Rectal smooth muscle tissue (tissue), 1 donor: ENCODE results near the gene UCK1.

Source experiments
- H3K27ac ChIP-seq: one replicate; pipeline ENCODE4 v1.7.0; 2013; ENCODE audit warnings: low read depth, low read length, inconsistent platforms
- H3K27me3 ChIP-seq: one replicate; pipeline ENCODE4 v1.7.0; 2013; ENCODE audit warnings: low read length; ENCODE audit not compliant: control insufficient read depth, insufficient read depth
- H3K36me3 ChIP-seq: one replicate; pipeline ENCODE4 v1.7.0; 2013; ENCODE audit warnings: low read length; ENCODE audit not compliant: control insufficient read depth, insufficient read depth
- H3K4me1 ChIP-seq: one replicate; pipeline ENCODE4 v1.7.0; 2013; ENCODE audit warnings: low read length; ENCODE audit not compliant: control insufficient read depth, insufficient read depth
- H3K4me3 ChIP-seq: one replicate; pipeline ENCODE4 v1.7.0; 2013; ENCODE audit warnings: low read length
- H3K9ac ChIP-seq: one replicate; pipeline ENCODE4 v1.7.0; 2013; ENCODE audit warnings: low read length

Gene UCK1

DNA sequence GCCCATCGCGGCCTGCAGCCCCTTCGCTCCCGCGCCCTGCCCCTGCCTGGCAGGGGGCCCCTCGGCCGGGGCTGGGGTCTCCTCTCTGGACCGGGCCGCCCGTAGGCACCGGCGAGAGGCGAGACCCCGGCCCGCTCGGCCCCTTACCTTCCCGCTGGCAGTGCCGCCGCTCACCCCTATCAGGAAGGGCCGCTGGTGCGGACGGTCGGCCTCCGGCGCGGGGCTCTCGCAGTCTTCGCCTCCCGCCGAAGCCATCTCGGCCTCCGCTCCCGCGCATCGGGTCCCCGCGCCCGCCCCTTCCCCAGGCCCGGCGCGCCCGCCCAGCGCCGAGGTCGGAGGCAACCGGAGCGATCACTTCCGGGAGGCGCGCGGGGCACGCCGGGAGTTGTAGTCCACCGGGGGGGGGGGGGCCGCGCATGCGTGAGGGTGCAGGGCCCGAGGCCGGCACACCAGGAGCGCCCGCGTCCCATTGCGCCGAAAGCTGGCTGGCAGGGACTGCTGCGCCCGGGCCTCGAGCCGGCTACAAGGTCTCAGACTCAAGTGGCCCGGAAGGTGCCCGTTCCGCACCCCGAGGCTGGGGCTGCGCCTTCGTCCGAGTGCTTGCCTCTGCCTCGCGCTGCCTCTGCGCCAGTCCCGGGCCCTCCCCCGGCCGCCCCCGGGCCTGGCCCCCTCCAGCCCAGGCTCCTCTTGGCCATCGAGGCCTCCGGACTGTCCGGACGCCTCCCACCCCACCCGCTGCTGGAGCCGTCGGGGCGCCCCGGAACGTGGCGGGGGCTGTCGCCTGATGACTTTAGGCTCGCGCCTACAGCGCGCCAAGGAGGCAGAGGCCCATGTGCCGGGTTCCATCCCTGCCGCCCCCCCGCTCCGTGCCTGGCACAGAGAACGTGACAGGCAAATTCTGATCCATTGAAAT lies at the start of gene UCK1:
TSS of gene UCK1 (minus strand) at position 344 of the 913 bp plus-strand sequence. CDS start at position 255, 89 bp downstream.
- Histone ChIP-seq H3K4me1 (peaks cover 12% of the 10 kb centered on the region), H3K4me3 (peak within 1 kb of the TSS; percentile 81), H3K36me3 (peaks cover 23% of the 10 kb centered on the region), H3K27ac (peak within 1 kb of the TSS; percentile 82), H3K27me3 (no peaks in the 10 kb centered on the region), H3K9ac (peak within 1 kb of the TSS; percentile 51)

DNA sequence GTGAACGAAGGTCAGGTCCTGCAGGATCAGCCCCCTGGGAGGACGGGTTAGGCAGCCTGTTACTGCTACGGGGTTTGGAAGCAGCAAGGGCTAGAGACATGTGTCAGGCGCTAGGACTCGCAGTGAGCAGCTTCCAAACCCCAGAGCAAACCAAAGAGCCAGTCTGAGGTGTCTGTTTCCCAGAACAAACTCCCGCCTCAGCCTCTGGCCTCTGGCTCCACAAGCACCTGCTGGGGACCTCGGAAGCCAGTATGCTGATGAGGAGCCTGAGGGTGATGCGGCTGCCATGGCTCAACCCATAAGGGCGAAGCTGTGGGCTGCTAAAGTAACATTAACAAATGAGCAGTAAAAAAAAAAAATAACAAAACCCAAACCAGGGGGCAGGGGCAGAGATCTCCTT lies 49.3 kb upstream of the UCK1 start:
- H3K36me3 ChIP-seq, result peaks cover 42% of the 10 kb centered on the region

DNA sequence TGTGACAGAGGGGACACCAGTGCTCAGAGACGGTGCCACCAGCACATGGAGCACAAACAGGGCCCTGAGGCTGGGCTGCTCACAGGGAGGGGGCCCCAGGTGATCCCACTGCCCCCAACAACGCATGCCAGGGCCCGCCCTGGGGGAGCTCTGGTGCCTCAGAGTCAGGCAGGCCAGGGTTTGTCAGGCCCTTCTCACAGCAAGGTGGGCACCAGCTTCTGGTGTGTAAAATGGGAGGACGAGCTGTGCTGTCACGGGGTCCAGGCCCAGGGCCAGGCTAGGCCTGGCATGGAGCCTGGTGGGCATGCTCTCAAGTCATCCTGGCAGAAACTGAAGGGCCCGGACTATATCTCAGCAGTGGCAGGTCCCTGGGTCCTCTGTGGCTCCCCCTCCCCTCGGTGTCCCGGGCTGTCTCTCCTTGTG lies 48.7 kb upstream of the UCK1 start:
- Histone ChIP-seq H3K36me3 (peaks cover 40% of the 10 kb centered on the region), H3K27me3 (no peaks in the 10 kb centered on the region), H3K4me1 (no peaks in the 10 kb centered on the region), H3K9ac (no peak overlapping the region), H3K4me3 (no peak overlapping the region), H3K27ac (no peak overlapping the region)

More for the DNA sequence above, 49.3 kb upstream of the UCK1 start:
- Histone ChIP-seq H3K4me3 (no peak overlapping the region), H3K27me3 (no peaks in the 10 kb centered on the region), H3K4me1 (no peaks in the 10 kb centered on the region), H3K9ac (no peak overlapping the region), H3K27ac (no peak overlapping the region)

DNA sequence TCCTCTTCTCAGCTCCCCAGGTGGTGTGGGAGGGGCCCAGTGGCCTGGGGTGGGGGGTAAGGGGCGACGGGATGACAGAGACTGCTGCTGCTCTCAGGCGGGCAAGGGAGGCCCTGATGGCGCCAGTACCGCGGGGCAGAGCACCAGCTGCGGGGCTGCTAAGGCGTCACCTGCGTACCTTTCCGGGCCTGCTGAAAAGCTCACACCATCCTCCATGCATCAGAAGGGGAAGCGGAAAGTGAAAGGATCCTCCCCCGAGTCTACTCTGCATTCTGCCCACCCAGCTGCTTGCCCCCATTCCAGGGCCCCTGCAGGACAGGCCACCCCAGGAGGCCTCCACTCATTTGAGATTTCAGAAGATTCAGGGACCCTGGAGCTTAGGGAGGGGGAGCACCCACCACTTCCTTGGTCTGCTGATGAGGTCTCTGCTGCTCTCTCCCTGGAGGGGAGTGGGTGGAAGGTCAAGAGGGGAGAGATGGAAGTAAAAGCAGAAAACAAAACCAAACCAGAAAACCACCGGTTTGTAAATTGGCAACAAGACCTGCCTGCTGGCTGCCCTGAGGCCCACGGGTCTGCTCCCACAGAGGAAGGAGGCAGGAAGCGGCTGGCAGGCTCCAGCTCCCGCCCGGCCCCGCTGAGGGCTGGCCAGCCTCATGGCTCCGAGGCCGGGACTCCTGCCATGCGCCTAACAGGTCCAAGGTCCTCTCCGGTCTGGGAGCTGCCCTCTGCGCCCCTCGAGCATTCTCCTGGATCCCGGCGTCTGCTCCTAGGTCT lies 47.9 kb upstream of the UCK1 start:
- no peak overlapping the region for H3K4me3 ChIP-seq
- H3K27ac ChIP-seq, result no peak overlapping the region
- peaks cover 40% of the 10 kb centered on the region for H3K36me3 ChIP-seq
- no peaks in the 10 kb centered on the region for H3K27me3 ChIP-seq
- H3K4me1 ChIP-seq, result no peaks in the 10 kb centered on the region
- no peak overlapping the region for H3K9ac ChIP-seq

DNA sequence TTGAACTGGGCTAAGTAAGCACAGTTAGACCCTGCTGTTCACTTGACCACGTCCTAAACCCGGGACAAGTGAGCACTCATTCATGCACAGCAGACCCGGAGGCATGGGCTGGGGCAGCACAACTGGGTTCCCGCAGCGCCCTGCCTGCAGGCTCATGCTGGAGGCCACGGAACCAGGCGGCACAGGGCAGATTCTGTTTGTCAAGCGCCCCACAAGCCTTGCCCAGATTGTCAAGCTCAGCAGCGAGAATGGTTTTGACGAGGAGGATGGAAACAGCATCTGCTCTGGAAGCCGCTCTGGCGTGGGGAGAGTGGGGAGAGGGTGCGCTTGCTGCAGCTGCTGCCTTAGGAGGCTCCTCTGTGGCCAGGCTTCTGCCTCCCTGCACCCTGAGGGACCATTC lies 47.0 kb upstream of the UCK1 start:
- Histone ChIP-seq H3K4me1 (no peaks in the 10 kb centered on the region), H3K4me3 (no peak overlapping the region), H3K27ac (no peak overlapping the region), H3K9ac (no peak overlapping the region), H3K36me3 (peaks cover 32% of the 10 kb centered on the region), H3K27me3 (no peaks in the 10 kb centered on the region)

DNA sequence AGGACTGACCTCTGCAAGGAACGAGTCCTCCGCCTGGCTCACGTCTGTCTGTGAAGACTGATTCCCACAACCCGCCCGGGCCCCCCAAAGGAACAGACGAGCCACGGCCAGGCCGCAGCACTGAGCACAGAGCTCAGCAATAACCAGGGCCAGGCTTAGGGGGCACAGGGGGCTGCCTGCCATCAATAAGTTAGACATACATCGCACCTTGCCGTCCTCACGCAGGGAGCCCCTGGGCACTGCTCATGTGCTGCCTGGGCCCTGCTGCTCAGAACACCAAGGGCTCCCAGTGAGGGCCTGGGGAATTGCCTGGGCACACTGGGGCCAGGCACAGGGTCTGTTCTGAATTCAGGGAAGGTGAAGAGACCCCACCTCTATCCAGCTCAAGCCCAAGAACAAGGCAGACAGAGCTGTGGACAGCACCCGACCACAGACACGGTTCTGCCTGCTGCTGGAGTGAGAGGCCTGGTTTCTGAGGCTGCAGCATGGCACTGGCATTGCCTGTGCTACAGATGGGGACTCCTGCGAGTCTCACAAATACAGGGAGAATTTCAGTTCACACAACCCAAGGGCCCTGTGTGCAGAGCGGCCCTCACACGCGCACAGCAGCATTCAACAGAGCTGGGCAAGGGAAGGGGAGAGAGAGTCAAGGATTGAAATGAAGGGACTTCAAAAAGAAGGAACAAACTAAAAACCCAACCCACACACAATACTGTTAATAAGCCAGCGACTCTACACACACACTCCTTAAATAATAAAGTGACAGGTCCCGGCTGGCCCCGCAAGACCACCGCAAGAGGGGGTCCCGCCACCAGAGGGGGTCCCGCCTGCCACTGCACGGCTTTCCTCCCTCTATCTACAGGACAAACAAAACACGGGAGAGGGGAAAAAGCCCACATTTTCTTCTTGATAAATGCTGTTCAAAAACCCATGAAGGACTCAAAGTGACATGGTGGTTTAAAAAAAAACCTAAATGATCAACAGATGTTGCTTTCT lies 46.2 kb upstream of the UCK1 start:
- Histone ChIP-seq H3K9ac (no peak overlapping the region), H3K4me3 (no peak overlapping the region), H3K4me1 (no peaks in the 10 kb centered on the region), H3K36me3 (peaks cover 26% of the 10 kb centered on the region), H3K27me3 (no peaks in the 10 kb centered on the region), H3K27ac (no peak overlapping the region)

DNA sequence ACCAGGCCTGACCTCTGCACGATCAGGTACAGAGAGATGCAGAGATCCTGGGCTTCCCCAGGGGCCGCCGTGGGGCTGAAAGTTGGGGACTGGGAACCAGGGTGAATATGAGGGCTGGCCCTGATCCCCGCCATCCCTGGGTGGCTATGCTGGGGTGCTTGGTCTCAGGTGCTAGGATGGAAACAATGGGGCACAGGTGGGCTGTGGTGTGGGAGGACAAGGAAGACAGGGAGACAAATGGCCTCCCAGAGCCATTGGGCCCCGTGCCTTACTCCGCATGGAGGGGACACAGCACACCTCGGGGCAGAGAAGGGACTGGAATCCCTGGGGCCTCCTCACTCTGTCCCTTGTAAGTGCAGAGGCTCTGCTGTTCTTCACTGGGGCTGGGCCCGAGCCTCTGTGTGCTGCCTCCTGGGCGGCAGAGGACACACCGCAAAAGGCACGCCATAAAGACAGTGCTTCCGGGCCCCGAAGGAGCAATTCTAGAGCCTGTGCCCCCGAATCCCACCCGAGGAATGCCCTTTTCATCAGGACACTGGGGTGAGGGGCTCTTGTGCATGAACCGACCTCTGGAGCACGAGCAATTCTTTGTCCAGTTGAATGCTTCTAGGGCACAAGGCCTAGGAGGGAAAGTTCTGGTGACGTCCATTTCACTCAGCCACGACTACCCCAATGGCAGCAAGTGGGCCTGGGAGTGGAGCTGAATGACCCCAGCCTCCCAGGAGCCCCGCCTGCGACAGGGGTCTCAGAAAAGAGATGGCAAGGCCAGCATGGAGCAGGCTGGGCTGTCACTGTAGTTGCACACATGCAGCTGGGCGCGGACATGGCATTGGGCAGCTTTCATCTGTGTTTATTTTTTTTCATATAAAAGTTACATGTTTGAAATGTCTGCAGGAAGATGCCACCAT lies 45.1 kb upstream of the UCK1 start:
- H3K27ac ChIP-seq, result no peak overlapping the region
- H3K9ac ChIP-seq, result no peak overlapping the region
- H3K4me3 ChIP-seq, result no peak overlapping the region
- H3K4me1 ChIP-seq, result no peaks in the 10 kb centered on the region
- peaks cover 19% of the 10 kb centered on the region for H3K36me3 ChIP-seq
- no peaks in the 10 kb centered on the region for H3K27me3 ChIP-seq

DNA sequence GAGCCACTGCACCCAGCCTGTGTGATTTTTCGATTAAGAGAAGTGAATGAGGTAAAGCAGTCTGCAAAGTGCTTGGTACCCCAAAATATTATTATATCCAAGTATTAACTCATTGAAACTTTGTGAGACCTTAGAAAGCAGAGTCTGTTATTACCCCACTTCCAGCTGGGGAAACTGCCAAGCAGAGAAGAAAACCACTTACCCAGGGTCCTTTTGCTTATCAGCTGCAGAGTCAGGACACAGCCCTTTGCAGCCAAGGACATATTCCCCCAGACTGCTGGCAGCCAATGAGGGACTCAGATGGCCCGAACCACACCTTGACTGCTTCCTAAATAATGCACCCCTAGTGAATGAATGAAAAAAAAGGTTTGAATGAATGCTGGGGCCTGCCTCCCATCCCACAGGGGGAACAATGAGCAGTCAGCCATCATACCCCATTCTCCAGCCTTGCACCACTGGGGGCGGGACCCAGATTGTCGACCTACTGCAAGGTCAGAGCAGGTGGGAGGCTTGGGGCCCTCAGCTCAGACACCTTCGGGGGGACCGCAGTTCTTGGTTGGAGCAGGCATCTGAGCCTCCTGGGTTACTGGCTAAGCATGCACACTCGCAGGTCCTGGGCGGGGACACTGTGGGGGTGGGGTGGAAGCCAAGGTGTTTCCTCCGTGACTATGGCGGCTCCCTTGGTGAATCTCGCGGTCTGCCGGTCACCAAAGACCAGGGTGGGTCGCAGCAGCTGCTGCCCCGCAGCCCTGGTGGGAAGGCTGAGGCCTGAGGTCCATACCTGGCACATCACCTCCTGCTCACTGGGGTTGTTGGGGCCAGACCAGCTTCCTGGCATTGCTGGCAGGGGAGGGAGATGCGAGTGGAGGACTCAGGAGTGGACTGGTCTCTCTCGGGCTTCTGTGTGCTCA lies 43.9 kb upstream of the UCK1 start:
- no peak overlapping the region for H3K27ac ChIP-seq
- no peak overlapping the region for H3K4me3 ChIP-seq
- no peaks in the 10 kb centered on the region for H3K4me1 ChIP-seq
- H3K36me3 ChIP-seq, result peaks cover 13% of the 10 kb centered on the region
- no peak overlapping the region for H3K9ac ChIP-seq
- H3K27me3 ChIP-seq, result no peaks in the 10 kb centered on the region

DNA sequence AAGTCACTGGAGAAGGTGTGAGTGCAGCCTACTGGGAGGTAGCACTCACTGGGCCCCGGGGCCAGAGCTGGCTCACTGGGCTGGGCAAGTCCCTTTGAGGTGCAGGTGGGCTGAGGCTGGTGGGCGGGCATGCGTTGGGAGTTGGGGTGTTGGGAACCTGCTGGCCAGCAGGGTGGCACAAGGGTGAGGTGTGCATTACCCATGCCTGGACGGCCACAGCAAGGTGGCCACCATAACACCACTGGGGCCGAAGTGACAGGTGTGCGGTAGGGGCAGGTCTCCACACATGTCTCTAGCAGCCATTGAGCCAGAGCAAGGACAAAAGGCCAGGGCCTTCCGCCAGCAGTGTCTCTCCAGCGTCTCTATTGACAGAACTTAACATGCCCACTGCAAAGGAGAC lies 36.8 kb upstream of the UCK1 start:
- H3K9ac ChIP-seq, result no peak overlapping the region
- no peak overlapping the region for H3K4me3 ChIP-seq
- H3K27me3 ChIP-seq, result no peaks in the 10 kb centered on the region
- H3K4me1 ChIP-seq, result no peaks in the 10 kb centered on the region
- H3K36me3 ChIP-seq, result peaks cover 2% of the 10 kb centered on the region
- no peak overlapping the region for H3K27ac ChIP-seq

DNA sequence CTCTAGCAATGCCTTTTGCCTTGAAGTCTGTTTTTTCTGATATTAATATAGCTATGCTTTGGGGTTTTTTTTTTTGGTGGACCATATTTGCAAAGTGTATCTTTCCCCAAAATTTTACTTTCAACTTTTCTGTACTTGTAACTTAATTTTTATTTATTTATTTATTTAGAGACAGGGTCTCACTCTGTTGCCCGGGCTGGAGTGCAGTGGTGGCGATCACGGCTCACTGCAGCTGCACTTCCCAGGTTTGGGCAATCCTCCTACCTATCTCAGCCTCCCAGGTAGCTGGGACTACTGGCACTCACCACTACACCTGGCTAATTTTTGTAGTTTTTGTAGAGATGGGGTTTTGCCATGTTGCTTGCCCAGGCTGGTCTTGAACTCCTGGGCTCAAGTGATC lies 35.1 kb upstream of the UCK1 start:
- H3K27ac ChIP-seq, result no peak overlapping the region
- H3K36me3 ChIP-seq, result peaks cover 2% of the 10 kb centered on the region
- H3K4me1 ChIP-seq, result no peaks in the 10 kb centered on the region
- no peaks in the 10 kb centered on the region for H3K27me3 ChIP-seq
- H3K4me3 ChIP-seq, result no peak overlapping the region
- H3K9ac ChIP-seq, result no peak overlapping the region
